ENCODE measurements around the gene TMEM117.
"Not testable (repeated sequence)": the region's sequence is repeated elsewhere in the genome, so short reads cannot be mapped to it uniquely, and the experiment has no call there.

The TMEM117 gene

GRCh38 chr12:44317651-44318126 is 481.8 kb downstream of the TMEM117 start:
- DNase-seq, result no peak

GRCh38 chr12:44331269-44331668 is 495.4 kb downstream of the TMEM117 start:
- DNase-seq, result no peak

- DNase-seq, result no peak
Observed at GRCh38 chr12:44334347-44334746, 498.5 kb downstream of the TMEM117 start.

- DNase-seq, result no peak
Observed at GRCh38 chr12:44335030-44335429, 499.1 kb downstream of the TMEM117 start.

GRCh38 chr12:44336577-44336976 is 500.7 kb downstream of the TMEM117 start:
- DNase-seq, result no peak

GRCh38 chr12:44342371-44342770 is 506.5 kb downstream of the TMEM117 start:
- DNase-seq, result no peak

GRCh38 chr12:44347145-44347544 is 511.3 kb downstream of the TMEM117 start:
- DNase-seq, result no peak

- DNase-seq, result no peak
Observed at GRCh38 chr12:44357494-44357893, 521.6 kb downstream of the TMEM117 start.

GRCh38 chr12:44358636-44359035 is 522.8 kb downstream of the TMEM117 start:
- no peak for DNase-seq

- DNase-seq, result no peak
Observed at GRCh38 chr12:44362947-44363346, 527.1 kb downstream of the TMEM117 start.

GRCh38 chr12:44367136-44367535 is 531.3 kb downstream of the TMEM117 start:
- no peak for DNase-seq

- no peak for DNase-seq
Observed at GRCh38 chr12:44367916-44368315, 532.0 kb downstream of the TMEM117 start.

GRCh38 chr12:44369998-44370397 is 534.1 kb downstream of the TMEM117 start:
- no peak for DNase-seq

GRCh38 chr12:44370982-44371381 is 535.1 kb downstream of the TMEM117 start:
- no peak for DNase-seq

- no peak for DNase-seq
Observed at GRCh38 chr12:44372259-44372658, 536.4 kb downstream of the TMEM117 start.

GRCh38 chr12:44375694-44376093 is 539.8 kb downstream of the TMEM117 start:
- DNase-seq, result no peak

GRCh38 chr12:44377443-44378187 is 541.7 kb downstream of the TMEM117 start:
- DNase-seq, result no peak

GRCh38 chr12:44379113-44379512 is 543.2 kb downstream of the TMEM117 start:
- not testable (repeated sequence) for DNase-seq

GRCh38 chr12:44379831-44380230 is 544.0 kb downstream of the TMEM117 start:
- no peak for DNase-seq

- DNase-seq, result no peak
Observed at GRCh38 chr12:44380861-44381260, 545.0 kb downstream of the TMEM117 start.

GRCh38 chr12:44381341-44381740 is 545.5 kb downstream of the TMEM117 start:
- DNase-seq, result no peak

GRCh38 chr12:44384136-44384535 is 548.3 kb downstream of the TMEM117 start:
- no peak for DNase-seq

- no peak for DNase-seq
Observed at GRCh38 chr12:44385964-44386363, 550.1 kb downstream of the TMEM117 start.

GRCh38 chr12:44387581-44387980 is 551.7 kb downstream of the TMEM117 start:
- DNase-seq, result no peak

GRCh38 chr12:44389038-44389437 is 553.2 kb downstream of the TMEM117 start:
- DNase-seq, result no peak
